Hematopoietic multipotent progenitor cell treated with erythropoietin and hydrocortisone succinate and interleukin-3 and kit ligand, for 15 days (in vitro differentiated cells): ENCODE measurements around the gene HDGF.

Source experiments
- DNase-seq: peaks from one replicate; pipeline ENCODE4 v3.0.0-alpha.2; 2015; ENCODE audit warnings: low spot score

The HDGF gene

GRCh38 chr1:156751451-156751756 lies at the start of gene HDGF:
HDGF (minus strand) TSS chr1:156751675; CDS start chr1:156751429, 246 bp downstream.
- DNase-seq = no peak

GRCh38 chr1:156797212-156797871 lies 45.9 kb upstream of the HDGF start:
- peak; percentile 70 for DNase-seq

GRCh38 chr1:156796340-156797097 lies 45.0 kb upstream of the HDGF start:
- no peak for DNase-seq

GRCh38 chr1:156795787-156796186 lies 44.3 kb upstream of the HDGF start:
- no peak for DNase-seq

- no peak for DNase-seq
Observed at GRCh38 chr1:156795374-156795733, 43.9 kb upstream of the HDGF start.

GRCh38 chr1:156794506-156795373 lies 43.3 kb upstream of the HDGF start:
- DNase-seq = no peak

- DNase-seq = no peak
Observed at GRCh38 chr1:156789621-156790318, 38.3 kb upstream of the HDGF start.

- no peak for DNase-seq
Observed at GRCh38 chr1:156788136-156788535, 36.7 kb upstream of the HDGF start.

GRCh38 chr1:156786640-156787039 lies 35.2 kb upstream of the HDGF start:
- DNase-seq = no peak

- DNase-seq = no peak
Observed at GRCh38 chr1:156785458-156785857, 34.0 kb upstream of the HDGF start.

- no peak for DNase-seq
Observed at GRCh38 chr1:156781585-156782186, 30.2 kb upstream of the HDGF start.

- DNase-seq = no peak
Observed at GRCh38 chr1:156777573-156777972, 26.1 kb upstream of the HDGF start.

- DNase-seq = no peak
Observed at GRCh38 chr1:156776942-156777341, 25.5 kb upstream of the HDGF start.

- DNase-seq = no peak
Observed at GRCh38 chr1:156775799-156776198, 24.3 kb upstream of the HDGF start.

GRCh38 chr1:156773607-156774006 lies 22.1 kb upstream of the HDGF start:
- DNase-seq = no peak

GRCh38 chr1:156772728-156773497 lies 21.4 kb upstream of the HDGF start:
- DNase-seq = peak; percentile 36

- DNase-seq = no peak
Observed at GRCh38 chr1:156772222-156772621, 20.7 kb upstream of the HDGF start.

GRCh38 chr1:156768610-156769295 lies 17.3 kb upstream of the HDGF start:
- no peak for DNase-seq

GRCh38 chr1:156767879-156768604 lies 16.6 kb upstream of the HDGF start:
- DNase-seq = no peak
